GM12878 (cell line): ENCODE measurements around the gene GREB1. TPM values are rescaled to one million over a fixed set of nuclear protein-coding genes. Genes with fewer than 3 reads are reported as not detected.

ENCODE experiments used
- ATAC-seq: fragments of 200-7000 bp; cut with Tn5 transposase; 3 replicates; pipeline ENCODE4 v1.9.1; 2020; ENCODE audit warnings: mild to moderate bottlenecking, moderate library complexity
- BruUV-seq: library from RNA; stranded (reverse); fragments of 400-500 nt; replicated peaks from 2 replicates; lab custom pipeline; 2021; lab: Mats Ljungman, UMichigan
- CTCF ChIA-PET: fragments of 300-600 bp; sonication (Branson Sonifier 250); formaldehyde crosslinking; extraction: SDS; loops from one replicate; lab custom pipeline; 2021; ENCODE audit warnings: inconsistent platforms; lab: Yijun Ruan, JAX
- POLR2A ChIA-PET: fragments of 350-600 bp; formaldehyde crosslinking; extraction: SDS; loops from one replicate; lab custom pipeline; 2021; ENCODE audit warnings: inconsistent platforms; lab: Charles Lee
- RAD21 ChIA-PET: fragments of 300-600 bp; sonication (Branson Sonifier 250); formaldehyde crosslinking; loops from one replicate; lab custom pipeline; 2023; ENCODE audit warnings: antibody characterized with exemption; ENCODE audit not compliant: unreplicated experiment; lab: Charles Lee
- SMC1A ChIA-PET: fragments of 300-600 bp; sonication (Branson Sonifier 250); formaldehyde crosslinking; loops from one replicate; lab custom pipeline; 2023; ENCODE audit not compliant: unreplicated experiment, uncharacterized antibody; lab: Charles Lee
- DNase-seq: peaks from one replicate; pipeline ENCODE4 v3.0.0-alpha.2; 2011; ENCODE audit warnings: low read depth, low spot score
- FAIRE-seq: peaks from 3 replicates; lab custom pipeline; 2011; peaks lifted over from hg19 to GRCh38; lab: Jason Lieb, UNC
- H2AFZ ChIP-seq: 2 replicates; pipeline ENCODE4 v1.6.0; 2011; ENCODE audit warnings: low read depth, low read length, control low read depth; ENCODE audit not compliant: control insufficient read depth
- H3K27ac ChIP-seq: 2 replicates; pipeline ENCODE4 v1.5.1; 2011; ENCODE audit warnings: control low read depth; ENCODE audit not compliant: control insufficient read depth, insufficient read depth
- H3K27me3 ChIP-seq, 2 experiments: replicated peaks in 1 of 2; 2 replicates each; pipeline versions ENCODE4 v1.6.0 to v1.6.1; 2011; ENCODE audit warnings: low read length in 1 of 2; ENCODE audit not compliant: control insufficient read depth in 2 of 2, insufficient read depth in 2 of 2
- H3K36me3 ChIP-seq, 2 experiments: 2 replicates each; pipeline ENCODE4 v1.5.1; 2011; ENCODE audit warnings: low read length in 1 of 2; ENCODE audit not compliant: control insufficient read depth in 2 of 2, insufficient read depth in 2 of 2
- H3K4me1 ChIP-seq: 2 replicates; pipeline ENCODE4 v1.6.1; 2011; ENCODE audit warnings: mild to moderate bottlenecking, low read length, moderate library complexity, mixed read lengths; ENCODE audit not compliant: control insufficient read depth, insufficient read depth
- H3K4me2 ChIP-seq: 2 replicates; pipeline ENCODE4 v1.6.0; 2011; ENCODE audit warnings: control low read depth; ENCODE audit not compliant: control insufficient read depth, insufficient read depth
- H3K4me3 ChIP-seq: fragments of 200-600 bp; sonication (generic); 2 replicates; pipeline ENCODE4 v1.5.1; 2016
- H3K79me2 ChIP-seq: 2 replicates; pipeline ENCODE4 v1.6.0; 2011; ENCODE audit warnings: low read length; ENCODE audit not compliant: control insufficient read depth, insufficient read depth
- H3K9ac ChIP-seq: 2 replicates; pipeline ENCODE4 v1.8.0; 2011; ENCODE audit warnings: low read length, control low read depth, mixed read lengths; ENCODE audit not compliant: control insufficient read depth, insufficient read depth
- H3K9me3 ChIP-seq: replicated peaks from 3 replicates; pipeline ENCODE4 v1.5.1; 2011; ENCODE audit warnings: mild to moderate bottlenecking, low read length; ENCODE audit not compliant: control insufficient read depth, insufficient read depth
- H4K20me1 ChIP-seq: 2 replicates; pipeline ENCODE4 v1.6.0; 2011; ENCODE audit not compliant: control insufficient read depth, insufficient read depth
- CREB1 ChIP-seq: IDR thresholded peaks from 2 replicates; pipeline ENCODE4 v1.6.1; 2012; ENCODE audit warnings: low read depth, mild to moderate bottlenecking, inconsistent platforms
- EZH2 ChIP-seq: IDR thresholded peaks from 2 replicates; pipeline ENCODE4 v1.6.1; 2012; ENCODE audit warnings: low read depth, mild to moderate bottlenecking, control low read depth, inconsistent platforms, low read length, borderline replicate concordance; ENCODE audit not compliant: control insufficient read depth
- IRF4 ChIP-seq: IDR thresholded peaks from 2 replicates; pipeline ENCODE4 v1.6.1; 2011; ENCODE audit warnings: low read depth, low read length
- JUND ChIP-seq: IDR thresholded peaks from 2 replicates; pipeline ENCODE4 v1.6.1; 2012; ENCODE audit warnings: low read depth, mild to moderate bottlenecking, low read length, improper control_type of control experiment, moderate library complexity
- MTA3 ChIP-seq: IDR thresholded peaks from 2 replicates; pipeline ENCODE4 v1.6.1; 2012; ENCODE audit warnings: low read length, inconsistent platforms, borderline replicate concordance
- MYB ChIP-seq: fragments of 150-350 bp; IDR thresholded peaks from 2 replicates; pipeline ENCODE4 v1.6.1; 2014; ENCODE audit warnings: mild to moderate bottlenecking, low read depth, low read length, borderline replicate concordance
- RCOR1 ChIP-seq: conservative IDR thresholded peaks from 2 replicates; pipeline ENCODE4 v1.6.1; 2012; ENCODE audit warnings: low read depth, low read length, improper control_type of control experiment
- RUNX3 ChIP-seq: IDR thresholded peaks from 2 replicates; pipeline ENCODE4 v1.6.1; 2012; ENCODE audit warnings: low read length, inconsistent platforms
- TAF1 ChIP-seq: IDR thresholded peaks from 2 replicates; pipeline ENCODE4 v1.6.1; 2011; ENCODE audit warnings: mild to moderate bottlenecking, low read depth, low read length, borderline replicate concordance
- YBX1 ChIP-seq: fragments of 450-650 bp; IDR thresholded peaks from 2 replicates; pipeline ENCODE4 v1.6.1; 2016; ENCODE audit warnings: antibody characterized with exemption
- WGBS: methylation state at CpG from one replicate; pipeline ENCODE4 v1.1.6; 2016; ENCODE audit warnings: low lambda C conversion rate; ENCODE audit not compliant: insufficient replicate concordance, insufficient coverage; ENCODE audit errors: missing lambda C conversion rate; 5-methylcytosine and 5-hydroxymethylcytosine counted together
- in situ Hi-C: fragments of 300-500 bp; cut with MboI; formaldehyde crosslinking; loops from 9 replicates; pipeline ENCODE4 v1.14.3; 2018; ENCODE audit warnings: mixed read lengths
- intact Hi-C: fragments of 100-400 bp; cut with micrococcal nuclease; formaldehyde crosslinking; loops from one replicate; pipeline ENCODE4 v1.14.2; 2022; ENCODE audit not compliant: unreplicated experiment
- polyA plus RNA-seq, 11 experiments: library from polyadenylated mRNA; depleted of rRNA in 4 of 11; unstranded in 6 of 11; stranded (reverse) in 5 of 11; fragments of >200 nt; fragmentation: Nextera tagmentation in 4 of 11; fragmentation: Illumina TruSeq in 1 of 11; extraction: Ambion mirVana in 4 of 11; extraction: Trizol in 1 of 11; gene quantifications; 1 replicate in 1 of 11; 2 replicates in 10 of 11; pipeline versions ENCODE4 v1.2.1 to v1.2.3, GENCODE V29; 2011 to 2016; ENCODE audit warnings: inconsistent platforms in 2 of 11, missing spikeins in 2 of 11, low read depth in 1 of 11
- total RNA-seq, 4 experiments: library from RNA; depleted of rRNA in 3 of 4; stranded (reverse); fragments of >200 nt in 3 of 4; fragmentation: Illumina TruSeq in 1 of 4; extraction: Trizol in 1 of 4; gene quantifications; 2 replicates each; pipeline versions ENCODE4 v1.2.1 to v1.2.3, GENCODE V29; 2013 to 2021
- TF ChIP-seq, protein P1 (sequence below): fragments of 450-650 bp; formaldehyde crosslinking; IDR thresholded peaks from 2 replicates; pipeline ENCODE4 v1.4.0; 2022; ENCODE audit warnings: mild to moderate bottlenecking, moderate library complexity
- TF ChIP-seq, protein P2 (sequence below): fragments of 450-650 bp; IDR thresholded peaks from 2 replicates; pipeline ENCODE4 v1.6.1; 2014; ENCODE audit warnings: mild to moderate bottlenecking
- TF ChIP-seq, protein P3 (sequence below): IDR thresholded peaks from 2 replicates; pipeline ENCODE4 v1.6.1; 2012; ENCODE audit warnings: improper control_type of control experiment, low read depth, low read length; ENCODE audit not compliant: insufficient replicate concordance

GREB1 gene
- total and polyA plus RNA-seq, 10 of the 15 experiments (the other 5 are each of a cell fraction or from before 2014, with no cell fraction given): 0.09 to 2.1 (median 0.37) TPM; not detected in 1

DNA sequence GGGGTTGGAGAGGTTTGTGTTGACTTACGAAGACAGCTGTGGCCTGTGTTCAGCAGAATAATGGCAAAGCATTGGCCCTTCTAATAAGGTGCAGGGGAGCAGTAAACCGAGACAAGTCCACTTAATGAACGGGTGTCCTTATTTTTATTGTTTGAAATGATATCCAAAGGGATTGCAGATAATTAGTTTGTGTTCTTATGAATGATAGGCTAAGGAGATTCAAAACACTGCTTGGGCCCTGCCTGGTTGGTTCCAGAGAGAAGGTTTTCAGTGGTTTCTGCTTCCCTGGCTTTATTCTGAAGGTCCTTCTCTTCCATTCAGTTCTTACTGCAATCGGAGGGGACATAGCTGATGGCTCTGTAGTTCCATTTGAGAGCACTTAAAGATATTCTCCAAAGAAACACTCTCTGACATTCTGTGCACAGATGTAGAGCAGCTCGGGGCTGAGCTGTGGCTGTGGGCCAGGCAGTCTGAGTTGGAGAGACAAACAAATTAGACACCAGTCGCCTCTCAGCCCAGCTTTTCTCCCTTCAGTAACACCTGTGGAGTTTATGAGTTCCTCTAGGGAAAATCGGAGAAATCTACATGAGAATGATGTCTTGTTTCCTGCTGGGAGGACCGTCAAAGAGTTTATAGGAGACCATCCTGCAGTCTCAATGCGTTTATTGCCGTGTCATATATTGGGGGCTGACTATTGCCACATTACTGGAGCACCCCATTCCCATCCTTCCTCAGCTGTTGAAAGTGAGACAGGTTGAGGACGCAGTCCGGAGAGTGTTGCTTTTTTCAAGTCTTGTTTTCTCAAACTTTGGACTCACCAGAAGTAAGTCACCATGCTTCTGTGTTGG, 6.5 kb downstream of the GREB1 start:
- no TSS peak for BruUV-seq
- Histone ChIP-seq H2AFZ (no peak overlapping the region), H3K36me3 (no peaks in the 10 kb centered on the region), H3K4me3 (no peak overlapping the region), H3K79me2 (no peaks in the 10 kb centered on the region), H3K27me3 (no peaks in the 10 kb centered on the region; a peak in 1 of 4 replicates), H3K27ac (no peak overlapping the region), H3K9me3 (no peaks in the 10 kb centered on the region), H3K4me1 (no peaks in the 10 kb centered on the region; the same call in 1 of the 2 replicates), H4K20me1 (no peaks in the 10 kb centered on the region), H3K9ac (no peak overlapping the region), H3K4me2 (no peak overlapping the region)
- intact Hi-C loops: no loop called here
- ATAC-seq (no peak), DNase-seq (no peak), FAIRE-seq (no peak)
- ChIA-PET SMC1A (no interaction called here), RAD21 (no interaction called here), CTCF (interaction anchor here (1.3 to 1.4 kb wide), 2 partner anchors 11 to 44 kb away, joined by 3 to 4 read pairs; no protein-coding TSS in a partner anchor), POLR2A (interaction anchor here (0.7 kb wide), 1 partner anchor 532 kb away, joined by 4 read pairs; no protein-coding TSS in a partner anchor)
- in situ Hi-C loops: no loop called here
- WGBS: 30% methylated on average over 12 of the region's 12 CpGs
- TF ChIP-seq IRF4: no peak
- no peak for TF ChIP-seq CREB1
- no peak for TF ChIP-seq EZH2
- TF ChIP-seq MYB: no peak
- no peak for TF ChIP-seq MTA3
- TF ChIP-seq JUND: no peak
- TF ChIP-seq YBX1: no peak
- TF ChIP-seq TAF1: no peak
- no peak for TF ChIP-seq RUNX3
- no peak for TF ChIP-seq RCOR1
- TF ChIP-seq, protein P1, sequence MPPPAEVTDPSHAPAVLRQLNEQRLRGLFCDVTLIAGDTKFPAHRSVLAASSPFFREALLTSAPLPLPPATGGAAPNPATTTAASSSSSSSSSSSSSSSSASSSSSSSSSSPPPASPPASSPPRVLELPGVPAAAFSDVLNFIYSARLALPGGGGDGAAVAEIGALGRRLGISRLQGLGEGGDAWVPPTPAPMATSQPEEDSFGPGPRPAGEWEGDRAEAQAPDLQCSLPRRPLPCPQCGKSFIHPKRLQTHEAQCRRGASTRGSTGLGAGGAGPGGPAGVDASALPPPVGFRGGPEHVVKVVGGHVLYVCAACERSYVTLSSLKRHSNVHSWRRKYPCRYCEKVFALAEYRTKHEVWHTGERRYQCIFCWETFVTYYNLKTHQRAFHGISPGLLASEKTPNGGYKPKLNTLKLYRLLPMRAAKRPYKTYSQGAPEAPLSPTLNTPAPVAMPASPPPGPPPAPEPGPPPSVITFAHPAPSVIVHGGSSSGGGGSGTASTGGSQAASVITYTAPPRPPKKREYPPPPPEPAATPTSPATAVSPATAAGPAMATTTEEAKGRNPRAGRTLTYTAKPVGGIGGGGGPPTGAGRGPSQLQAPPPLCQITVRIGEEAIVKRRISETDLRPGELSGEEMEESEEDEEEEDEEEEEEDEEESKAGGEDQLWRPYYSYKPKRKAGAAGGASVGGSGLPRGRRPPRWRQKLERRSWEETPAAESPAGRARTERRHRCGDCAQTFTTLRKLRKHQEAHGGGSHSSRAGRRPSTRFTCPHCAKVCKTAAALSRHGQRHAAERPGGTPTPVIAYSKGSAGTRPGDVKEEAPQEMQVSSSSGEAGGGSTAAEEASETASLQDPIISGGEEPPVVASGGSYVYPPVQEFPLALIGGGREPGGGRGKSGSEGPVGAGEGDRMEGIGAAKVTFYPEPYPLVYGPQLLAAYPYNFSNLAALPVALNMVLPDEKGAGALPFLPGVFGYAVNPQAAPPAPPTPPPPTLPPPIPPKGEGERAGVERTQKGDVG: no peak
- TF ChIP-seq, protein P2, sequence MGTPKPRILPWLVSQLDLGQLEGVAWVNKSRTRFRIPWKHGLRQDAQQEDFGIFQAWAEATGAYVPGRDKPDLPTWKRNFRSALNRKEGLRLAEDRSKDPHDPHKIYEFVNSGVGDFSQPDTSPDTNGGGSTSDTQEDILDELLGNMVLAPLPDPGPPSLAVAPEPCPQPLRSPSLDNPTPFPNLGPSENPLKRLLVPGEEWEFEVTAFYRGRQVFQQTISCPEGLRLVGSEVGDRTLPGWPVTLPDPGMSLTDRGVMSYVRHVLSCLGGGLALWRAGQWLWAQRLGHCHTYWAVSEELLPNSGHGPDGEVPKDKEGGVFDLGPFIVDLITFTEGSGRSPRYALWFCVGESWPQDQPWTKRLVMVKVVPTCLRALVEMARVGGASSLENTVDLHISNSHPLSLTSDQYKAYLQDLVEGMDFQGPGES: no peak
- TF ChIP-seq, protein P3, sequence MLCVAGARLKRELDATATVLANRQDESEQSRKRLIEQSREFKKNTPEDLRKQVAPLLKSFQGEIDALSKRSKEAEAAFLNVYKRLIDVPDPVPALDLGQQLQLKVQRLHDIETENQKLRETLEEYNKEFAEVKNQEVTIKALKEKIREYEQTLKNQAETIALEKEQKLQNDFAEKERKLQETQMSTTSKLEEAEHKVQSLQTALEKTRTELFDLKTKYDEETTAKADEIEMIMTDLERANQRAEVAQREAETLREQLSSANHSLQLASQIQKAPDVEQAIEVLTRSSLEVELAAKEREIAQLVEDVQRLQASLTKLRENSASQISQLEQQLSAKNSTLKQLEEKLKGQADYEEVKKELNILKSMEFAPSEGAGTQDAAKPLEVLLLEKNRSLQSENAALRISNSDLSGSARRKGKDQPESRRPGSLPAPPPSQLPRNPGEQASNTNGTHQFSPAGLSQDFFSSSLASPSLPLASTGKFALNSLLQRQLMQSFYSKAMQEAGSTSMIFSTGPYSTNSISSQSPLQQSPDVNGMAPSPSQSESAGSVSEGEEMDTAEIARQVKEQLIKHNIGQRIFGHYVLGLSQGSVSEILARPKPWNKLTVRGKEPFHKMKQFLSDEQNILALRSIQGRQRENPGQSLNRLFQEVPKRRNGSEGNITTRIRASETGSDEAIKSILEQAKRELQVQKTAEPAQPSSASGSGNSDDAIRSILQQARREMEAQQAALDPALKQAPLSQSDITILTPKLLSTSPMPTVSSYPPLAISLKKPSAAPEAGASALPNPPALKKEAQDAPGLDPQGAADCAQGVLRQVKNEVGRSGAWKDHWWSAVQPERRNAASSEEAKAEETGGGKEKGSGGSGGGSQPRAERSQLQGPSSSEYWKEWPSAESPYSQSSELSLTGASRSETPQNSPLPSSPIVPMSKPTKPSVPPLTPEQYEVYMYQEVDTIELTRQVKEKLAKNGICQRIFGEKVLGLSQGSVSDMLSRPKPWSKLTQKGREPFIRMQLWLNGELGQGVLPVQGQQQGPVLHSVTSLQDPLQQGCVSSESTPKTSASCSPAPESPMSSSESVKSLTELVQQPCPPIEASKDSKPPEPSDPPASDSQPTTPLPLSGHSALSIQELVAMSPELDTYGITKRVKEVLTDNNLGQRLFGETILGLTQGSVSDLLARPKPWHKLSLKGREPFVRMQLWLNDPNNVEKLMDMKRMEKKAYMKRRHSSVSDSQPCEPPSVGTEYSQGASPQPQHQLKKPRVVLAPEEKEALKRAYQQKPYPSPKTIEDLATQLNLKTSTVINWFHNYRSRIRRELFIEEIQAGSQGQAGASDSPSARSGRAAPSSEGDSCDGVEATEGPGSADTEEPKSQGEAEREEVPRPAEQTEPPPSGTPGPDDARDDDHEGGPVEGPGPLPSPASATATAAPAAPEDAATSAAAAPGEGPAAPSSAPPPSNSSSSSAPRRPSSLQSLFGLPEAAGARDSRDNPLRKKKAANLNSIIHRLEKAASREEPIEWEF: no peak
